ENCODE measurements around the gene PHYH. TPM values are rescaled to one million over a fixed set of nuclear protein-coding genes. Genes with fewer than 3 reads are reported as not detected.
"Not testable (repeated sequence)": the region's sequence is repeated elsewhere in the genome, so short reads cannot be mapped to it uniquely, and the experiment has no call there.

The PHYH gene
- total and polyA plus RNA-seq, 2 donors (not counting 1 experiment from before 2014, with no cell fraction given) = 21.8 to 31.5 TPM

DNA sequence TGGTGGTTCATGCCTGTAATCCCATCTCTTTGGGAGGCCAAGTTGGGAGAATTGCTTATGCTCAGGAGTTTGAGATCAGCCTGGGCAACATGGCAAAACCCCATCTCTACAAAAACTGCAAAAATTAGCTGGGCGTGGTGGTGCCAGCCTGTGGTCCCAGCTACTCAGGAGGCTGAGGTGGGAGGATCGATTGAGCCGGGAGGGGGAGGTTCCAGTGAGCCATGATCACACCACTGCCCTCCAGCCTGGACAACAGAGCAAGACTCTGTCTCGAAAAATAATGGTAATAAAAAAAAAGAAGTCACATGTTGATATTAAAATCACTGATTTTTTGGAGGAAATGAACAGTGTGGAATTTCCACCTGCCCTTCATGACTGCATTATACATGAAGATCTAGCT lies 15.8 kb downstream of the PHYH start:
- no peaks in the 10 kb centered on the region for H4K20me1 ChIP-seq (ENCODE audit: control insufficient read depth, extremely low read depth, insufficient read depth, low read length)
- no peak overlapping the region for H2AFZ ChIP-seq (ENCODE audit: low read length)
- DNase-seq (ENCODE audit: low read depth in 2 of 2) = no peak
- no peak overlapping the region for H3K9ac ChIP-seq (ENCODE audit: insufficient read depth, low read length)
- H3K27me3 ChIP-seq (ENCODE audit: control insufficient read depth, insufficient read depth, low read length) = no peaks in the 10 kb centered on the region
- H3K27ac ChIP-seq (ENCODE audit: insufficient read depth, low read length) = no peak overlapping the region
- no peaks in the 10 kb centered on the region for H3K79me2 ChIP-seq (ENCODE audit: control insufficient read depth, insufficient read depth, low read length)
- no peaks in the 10 kb centered on the region for H3K9me3 ChIP-seq (ENCODE audit: control insufficient read depth, insufficient read depth, low read depth, low read length)
- TF ChIP-seq, protein P1, sequence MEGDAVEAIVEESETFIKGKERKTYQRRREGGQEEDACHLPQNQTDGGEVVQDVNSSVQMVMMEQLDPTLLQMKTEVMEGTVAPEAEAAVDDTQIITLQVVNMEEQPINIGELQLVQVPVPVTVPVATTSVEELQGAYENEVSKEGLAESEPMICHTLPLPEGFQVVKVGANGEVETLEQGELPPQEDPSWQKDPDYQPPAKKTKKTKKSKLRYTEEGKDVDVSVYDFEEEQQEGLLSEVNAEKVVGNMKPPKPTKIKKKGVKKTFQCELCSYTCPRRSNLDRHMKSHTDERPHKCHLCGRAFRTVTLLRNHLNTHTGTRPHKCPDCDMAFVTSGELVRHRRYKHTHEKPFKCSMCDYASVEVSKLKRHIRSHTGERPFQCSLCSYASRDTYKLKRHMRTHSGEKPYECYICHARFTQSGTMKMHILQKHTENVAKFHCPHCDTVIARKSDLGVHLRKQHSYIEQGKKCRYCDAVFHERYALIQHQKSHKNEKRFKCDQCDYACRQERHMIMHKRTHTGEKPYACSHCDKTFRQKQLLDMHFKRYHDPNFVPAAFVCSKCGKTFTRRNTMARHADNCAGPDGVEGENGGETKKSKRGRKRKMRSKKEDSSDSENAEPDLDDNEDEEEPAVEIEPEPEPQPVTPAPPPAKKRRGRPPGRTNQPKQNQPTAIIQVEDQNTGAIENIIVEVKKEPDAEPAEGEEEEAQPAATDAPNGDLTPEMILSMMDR (conservative IDR thresholded peaks at IDR 0.05 in 1 of 2, IDR thresholded peaks at IDR 0.05 in 1 of 2; ENCODE audit: low read depth in 1 of 2, low read length in 2 of 2) = no peak
- TF ChIP-seq EZH2 (IDR thresholded peaks at IDR 0.05; ENCODE audit: low read length, missing control alignments) = no peak
- no peaks in the 10 kb centered on the region for H3K4me1 ChIP-seq (ENCODE audit: control insufficient read depth, extremely low read depth, insufficient read depth, low read length)
- H3K4me2 ChIP-seq (ENCODE audit: extremely low read depth, insufficient read depth, low read length) = no peak overlapping the region
- no peaks in the 10 kb centered on the region for H3K36me3 ChIP-seq (ENCODE audit: control insufficient read depth, insufficient read depth, low read length)
- no peak overlapping the region for H3K4me3 ChIP-seq (replicated peaks in 1 of 4; ENCODE audit: control extremely low read depth in 1 of 4, insufficient read depth in 1 of 4, low read depth in 3 of 4, low read length in 4 of 4)

DNA sequence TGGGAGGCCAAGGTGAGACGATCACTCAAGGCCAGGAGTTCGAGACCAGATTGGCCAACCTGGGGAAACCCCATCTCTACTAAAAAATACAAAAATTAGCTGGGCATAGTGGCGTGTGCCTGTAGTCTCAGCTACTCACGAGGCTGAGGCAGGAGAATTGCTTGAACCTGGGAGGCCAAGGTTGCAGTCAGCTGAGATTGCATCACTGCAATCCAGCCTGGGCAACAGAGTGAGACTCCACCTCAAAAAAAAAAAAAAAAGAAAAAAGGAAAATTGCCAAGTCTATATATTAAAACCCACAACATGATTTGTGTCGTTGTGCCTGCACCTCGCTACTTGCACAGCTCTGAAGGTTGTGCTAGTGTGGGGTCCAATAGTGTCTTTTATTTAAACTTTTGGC lies 17.5 kb downstream of the PHYH start:
- not testable (repeated sequence) for H3K27ac ChIP-seq (ENCODE audit: insufficient read depth, low read length); H3K36me3 ChIP-seq (ENCODE audit: control insufficient read depth, insufficient read depth, low read length); H3K79me2 ChIP-seq (ENCODE audit: control insufficient read depth, insufficient read depth, low read length); H3K4me3 ChIP-seq (replicated peaks in 1 of 4; ENCODE audit: control extremely low read depth in 1 of 4, insufficient read depth in 1 of 4, low read depth in 3 of 4, low read length in 4 of 4); H3K4me1 ChIP-seq (ENCODE audit: control insufficient read depth, extremely low read depth, insufficient read depth, low read length); H3K27me3 ChIP-seq (ENCODE audit: control insufficient read depth, insufficient read depth, low read length); H2AFZ ChIP-seq (ENCODE audit: low read length); DNase-seq (ENCODE audit: low read depth in 2 of 2); H3K9ac ChIP-seq (ENCODE audit: insufficient read depth, low read length); H4K20me1 ChIP-seq (ENCODE audit: control insufficient read depth, extremely low read depth, insufficient read depth, low read length); H3K4me2 ChIP-seq (ENCODE audit: extremely low read depth, insufficient read depth, low read length); H3K9me3 ChIP-seq (ENCODE audit: control insufficient read depth, insufficient read depth, low read depth, low read length)

DNA sequence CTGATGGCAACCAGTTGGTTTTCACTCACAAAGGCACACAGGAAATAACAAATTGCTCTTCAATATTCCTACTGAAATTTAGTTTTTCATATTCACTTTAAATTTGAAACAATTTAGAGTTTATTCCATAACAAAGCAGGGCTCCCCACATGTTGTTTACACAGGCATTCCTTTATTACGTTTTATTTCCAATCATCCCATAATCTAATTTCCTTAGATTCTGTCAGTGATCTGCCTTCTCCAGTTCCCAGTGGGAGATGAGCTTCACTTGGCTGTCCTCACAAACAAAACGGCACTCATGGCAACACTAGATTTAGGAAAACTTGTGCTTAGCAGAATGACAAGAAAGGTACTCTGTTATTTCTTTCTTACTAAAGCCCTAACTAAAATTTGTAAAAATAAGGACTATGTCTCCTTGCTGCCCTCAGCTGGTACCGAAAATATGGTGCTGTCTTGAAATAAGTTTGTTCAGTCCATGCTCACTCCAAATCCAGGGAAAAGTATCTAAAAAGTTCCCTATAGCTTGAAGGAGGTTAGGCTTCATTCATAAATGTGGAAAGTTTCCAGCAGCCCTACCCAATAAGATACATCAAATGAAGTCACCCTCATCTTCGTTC lies 23.0 kb downstream of the PHYH start:
- Histone ChIP-seq H3K4me2 (ENCODE audit: extremely low read depth, insufficient read depth, low read length) (no peak overlapping the region), H4K20me1 (ENCODE audit: control insufficient read depth, extremely low read depth, insufficient read depth, low read length) (no peaks in the 10 kb centered on the region), H3K79me2 (ENCODE audit: control insufficient read depth, insufficient read depth, low read length) (no peaks in the 10 kb centered on the region), H3K4me3 (replicated peaks in 1 of 4; ENCODE audit: control extremely low read depth in 1 of 4, insufficient read depth in 1 of 4, low read depth in 3 of 4, low read length in 4 of 4) (no peak overlapping the region), H3K9ac (ENCODE audit: insufficient read depth, low read length) (no peak overlapping the region), H3K36me3 (ENCODE audit: control insufficient read depth, insufficient read depth, low read length) (no peaks in the 10 kb centered on the region), H3K9me3 (ENCODE audit: control insufficient read depth, insufficient read depth, low read depth, low read length) (no peaks in the 10 kb centered on the region), H3K4me1 (ENCODE audit: control insufficient read depth, extremely low read depth, insufficient read depth, low read length) (no peaks in the 10 kb centered on the region), H3K27ac (ENCODE audit: insufficient read depth, low read length) (no peak overlapping the region), H2AFZ (ENCODE audit: low read length) (no peak overlapping the region), H3K27me3 (ENCODE audit: control insufficient read depth, insufficient read depth, low read length) (no peaks in the 10 kb centered on the region)
- TF ChIP-seq, protein P1 (conservative IDR thresholded peaks at IDR 0.05 in 1 of 2, IDR thresholded peaks at IDR 0.05 in 1 of 2; ENCODE audit: low read depth in 1 of 2, low read length in 2 of 2) = peak; percentile 43 to 49
- no peak for TF ChIP-seq EZH2 (IDR thresholded peaks at IDR 0.05; ENCODE audit: low read length, missing control alignments)
- DNase-seq (ENCODE audit: low read depth in 2 of 2) = peak in 1 of 2 donors; percentile 63

DNA sequence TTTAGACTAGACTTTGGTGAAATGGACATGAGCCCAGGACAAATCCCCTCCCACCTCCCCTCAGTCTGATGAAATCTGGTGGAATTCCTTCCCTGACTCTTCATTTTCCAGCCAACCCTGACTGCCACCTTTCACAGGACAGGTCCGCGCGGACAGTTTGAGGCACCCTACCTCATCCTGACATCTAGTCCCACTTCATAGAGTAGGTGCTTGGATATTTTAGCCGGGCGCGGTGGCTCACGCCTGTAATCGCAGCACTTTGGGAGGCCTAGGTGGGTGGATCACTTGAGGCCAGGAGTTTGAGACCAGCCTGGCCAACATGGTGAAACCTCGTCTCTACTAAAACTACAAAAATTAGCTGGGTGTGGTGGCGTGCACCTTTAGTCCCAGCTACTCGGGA lies 23.7 kb downstream of the PHYH start:
- DNase-seq (ENCODE audit: low read depth in 2 of 2); H4K20me1 ChIP-seq (ENCODE audit: control insufficient read depth, extremely low read depth, insufficient read depth, low read length); H3K4me1 ChIP-seq (ENCODE audit: control insufficient read depth, extremely low read depth, insufficient read depth, low read length); H3K27me3 ChIP-seq (ENCODE audit: control insufficient read depth, insufficient read depth, low read length); H3K4me3 ChIP-seq (replicated peaks in 1 of 4; ENCODE audit: control extremely low read depth in 1 of 4, insufficient read depth in 1 of 4, low read depth in 3 of 4, low read length in 4 of 4); H3K4me2 ChIP-seq (ENCODE audit: extremely low read depth, insufficient read depth, low read length); H3K79me2 ChIP-seq (ENCODE audit: control insufficient read depth, insufficient read depth, low read length); H3K9ac ChIP-seq (ENCODE audit: insufficient read depth, low read length); H3K9me3 ChIP-seq (ENCODE audit: control insufficient read depth, insufficient read depth, low read depth, low read length); H3K36me3 ChIP-seq (ENCODE audit: control insufficient read depth, insufficient read depth, low read length); H2AFZ ChIP-seq (ENCODE audit: low read length); H3K27ac ChIP-seq (ENCODE audit: insufficient read depth, low read length): not testable (repeated sequence)
